NCI-H187 (cell line): ENCODE data around the gene LPP.

Experiments used
- DNase-seq, 2 experiments: peaks; one replicate each; lab custom pipeline; 2025; lab: John Stamatoyannopoulos, UW

Gene LPP

DNA sequence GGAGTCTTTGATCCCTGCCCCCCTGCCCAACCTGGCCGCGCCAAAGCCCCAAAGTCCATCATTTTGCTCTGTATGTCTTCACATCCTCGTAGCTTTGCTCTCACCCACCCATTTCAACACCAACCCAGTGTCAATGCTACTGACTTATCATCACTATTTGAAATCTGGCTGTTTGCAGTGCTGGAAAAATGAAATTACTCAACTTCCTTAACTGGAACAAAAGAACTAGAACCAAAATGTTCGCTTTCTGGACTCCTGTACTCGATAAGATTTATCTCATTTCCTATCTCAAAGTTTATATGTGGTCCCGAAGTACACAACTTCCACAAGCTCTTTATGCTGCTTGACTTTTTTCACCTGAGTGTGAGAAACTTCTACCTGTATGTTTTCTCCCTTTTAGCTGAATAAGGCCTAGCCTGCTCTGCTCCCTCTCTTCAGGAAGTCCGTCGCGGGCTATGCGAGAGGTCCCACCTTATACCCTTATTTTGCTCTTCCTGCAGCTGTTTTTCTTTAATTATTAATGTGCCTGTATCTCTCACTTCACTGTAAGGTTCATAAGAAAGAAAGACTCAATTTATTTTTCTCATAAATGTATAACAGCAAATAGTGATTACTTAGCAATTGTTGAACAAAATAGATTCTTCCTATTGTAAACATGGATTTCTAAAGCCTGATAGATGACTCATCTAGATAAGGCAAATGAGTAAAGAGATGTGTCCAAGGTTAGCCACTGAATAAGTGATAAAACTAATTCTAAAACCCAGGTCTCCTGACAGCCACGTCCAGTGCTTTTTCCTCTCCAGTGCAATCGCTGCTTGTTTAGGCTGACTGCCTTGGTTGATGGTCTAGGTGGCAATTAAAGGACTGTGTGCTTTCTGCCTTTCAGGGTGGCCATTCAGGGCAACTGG lies 553.7 kb downstream of the LPP start:
- no peak for DNase-seq

DNA sequence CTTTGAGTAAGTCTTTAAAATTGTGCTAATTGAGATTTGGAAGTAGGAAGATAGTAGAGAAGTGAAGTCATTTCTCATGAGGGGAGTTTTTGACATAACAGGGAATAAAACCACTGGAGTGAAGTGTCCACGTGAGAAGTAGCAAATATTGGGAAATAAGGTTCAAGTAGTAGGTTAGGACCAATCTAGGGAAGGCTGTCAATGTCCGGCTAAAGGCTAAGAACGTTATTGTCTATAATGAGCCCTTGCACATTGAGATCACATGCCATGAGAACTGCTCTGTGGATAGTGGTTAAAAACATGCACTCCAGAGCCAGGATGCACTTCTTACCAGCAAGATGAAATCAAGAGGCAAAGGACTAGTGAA lies 557.9 kb downstream of the LPP start:
- no peak for DNase-seq

DNA sequence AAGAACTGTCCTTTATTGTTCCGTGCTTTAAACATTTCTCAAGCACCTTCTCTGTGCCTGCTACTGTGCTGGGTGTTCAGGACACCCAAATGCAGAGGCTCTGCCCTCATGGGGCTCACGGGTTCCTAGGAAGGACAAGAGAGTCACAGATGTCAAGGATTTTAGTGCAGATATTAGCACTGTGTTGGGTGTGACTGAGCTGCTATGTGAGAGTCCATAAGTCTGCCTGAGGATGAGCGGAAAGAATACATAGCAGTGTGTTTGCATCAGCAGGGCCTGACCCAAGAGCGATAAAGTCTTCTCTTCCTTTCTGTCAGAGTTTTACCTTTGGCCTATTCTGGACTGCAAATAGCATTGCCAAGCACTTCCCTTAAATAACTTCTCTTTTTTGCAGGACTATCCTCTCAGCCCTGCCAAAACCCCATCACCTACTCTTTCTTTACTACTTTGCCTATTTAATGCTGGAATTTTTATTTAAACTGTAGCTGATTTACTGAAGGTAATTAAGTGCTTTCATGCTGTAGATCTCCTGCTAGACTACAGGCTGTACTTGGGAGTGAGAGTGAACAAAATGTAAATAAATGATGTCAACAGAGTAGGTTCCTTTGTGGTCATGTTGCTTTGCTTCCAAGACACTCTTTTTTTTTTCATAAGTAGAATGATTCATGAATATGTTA lies 558.4 kb downstream of the LPP start:
- no peak for DNase-seq

DNA sequence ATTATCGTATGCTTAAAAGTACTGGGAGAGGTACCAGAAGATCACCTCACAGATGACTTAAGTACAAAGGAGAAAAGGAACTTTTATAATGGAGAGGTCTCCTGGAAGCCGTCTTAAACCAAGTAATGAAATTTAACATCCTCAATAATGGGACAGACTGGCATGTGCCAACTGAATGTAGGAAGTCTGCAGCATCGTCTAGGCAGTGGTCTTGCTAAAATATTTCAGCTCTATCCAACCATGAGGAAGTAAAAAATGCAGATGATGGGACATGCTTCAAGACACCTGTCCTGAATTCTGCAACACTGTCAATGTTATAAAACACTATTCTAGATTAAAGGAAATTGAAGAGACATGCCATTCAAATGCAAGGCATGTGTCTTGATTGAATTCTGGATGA lies 559.0 kb downstream of the LPP start:
- no peak for DNase-seq

DNA sequence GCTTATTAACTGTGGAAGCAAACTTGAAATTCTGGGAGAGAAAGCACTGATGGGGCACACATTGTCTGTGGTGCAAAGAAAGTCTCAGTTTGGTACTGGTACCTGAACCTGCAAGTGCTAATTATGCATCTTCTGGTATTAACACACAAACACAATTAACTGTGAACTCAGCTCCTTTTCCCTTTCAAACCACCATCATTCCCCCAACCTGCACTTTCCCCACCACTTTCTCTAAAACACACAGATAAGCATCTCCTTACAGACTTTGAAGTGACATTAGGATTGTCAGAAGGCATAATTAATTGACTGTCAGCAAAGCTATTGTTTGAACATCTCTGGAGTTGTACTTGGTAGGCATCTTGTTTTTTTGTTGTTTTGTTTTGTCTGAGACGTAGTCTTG lies 565.6 kb downstream of the LPP start:
- DNase-seq: no peak

DNA sequence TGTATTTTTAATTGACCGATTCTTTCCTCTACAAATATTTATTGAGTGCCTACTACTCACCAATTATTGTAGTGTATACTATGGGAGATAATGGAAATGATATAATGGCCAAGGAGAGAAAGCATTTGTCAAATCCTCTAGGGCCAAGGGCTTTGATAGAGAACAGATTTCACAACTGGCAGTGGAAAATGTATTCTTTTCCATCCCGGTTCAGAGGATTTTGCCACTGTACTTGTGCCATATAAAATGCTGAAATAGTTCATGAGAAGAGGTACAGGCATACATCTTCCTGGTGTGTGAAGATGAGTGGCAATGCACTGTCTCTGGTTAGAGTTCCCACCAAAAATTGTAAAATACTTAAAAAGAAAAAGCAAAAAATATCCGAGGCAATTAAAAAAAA lies 566.3 kb downstream of the LPP start:
- no peak for DNase-seq

DNA sequence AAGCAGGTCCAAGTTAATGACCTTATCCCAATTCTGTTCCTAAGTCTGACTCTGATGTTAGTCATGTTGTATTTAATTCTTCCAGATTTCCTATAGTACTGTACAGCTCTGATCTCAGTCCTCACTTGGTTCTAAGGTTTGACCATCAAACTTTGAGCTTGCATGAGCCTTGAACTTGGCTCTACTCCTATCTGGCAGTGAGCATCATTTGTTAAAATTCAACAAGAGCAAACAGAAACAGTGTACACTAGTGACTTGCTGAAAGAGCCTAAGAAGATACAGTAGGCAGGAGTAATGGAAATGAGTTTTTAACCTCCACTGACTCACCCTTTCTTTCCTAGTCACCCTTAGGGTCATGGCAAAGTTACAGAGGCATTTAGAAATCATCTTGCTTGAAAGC lies 566.7 kb downstream of the LPP start:
- no peak for DNase-seq

DNA sequence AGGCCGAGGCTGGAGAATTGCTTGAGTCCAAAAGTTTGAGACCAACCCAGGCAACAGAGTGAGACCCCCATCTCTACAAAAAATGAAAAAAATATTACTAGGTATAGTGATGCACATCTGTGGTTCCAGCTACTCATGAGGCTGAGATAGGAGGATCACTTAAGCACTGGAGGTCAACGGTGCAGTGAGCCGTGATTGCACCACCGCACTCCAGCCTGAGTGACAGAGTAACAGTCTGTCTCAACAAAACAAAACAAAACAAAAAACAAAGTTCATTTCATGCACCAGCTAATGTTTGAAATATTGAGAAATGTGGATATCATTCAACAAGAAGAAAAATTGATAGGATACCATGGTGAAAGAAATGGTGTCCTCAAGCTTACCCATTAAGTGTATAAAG lies 567.4 kb downstream of the LPP start:
- DNase-seq: no peak

DNA sequence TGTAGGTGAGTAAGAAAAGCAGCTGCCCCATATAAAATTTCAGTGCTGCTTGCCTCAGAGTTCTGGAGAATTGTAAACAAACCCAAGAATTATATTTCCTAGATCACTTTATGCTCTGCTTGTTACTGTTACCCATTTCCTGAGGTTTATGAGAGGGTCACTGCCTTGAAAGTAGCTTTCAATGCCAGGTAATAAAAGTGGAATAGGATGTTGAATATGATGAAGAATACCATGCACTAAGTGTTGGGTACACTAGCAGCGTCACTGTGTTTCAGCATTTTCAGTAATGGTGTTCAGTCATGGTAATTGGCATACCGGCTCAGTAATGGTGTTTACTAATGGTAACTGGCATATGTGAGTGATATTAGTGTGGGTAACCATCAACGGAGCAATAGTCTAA lies 568.0 kb downstream of the LPP start:
- no peak for DNase-seq

DNA sequence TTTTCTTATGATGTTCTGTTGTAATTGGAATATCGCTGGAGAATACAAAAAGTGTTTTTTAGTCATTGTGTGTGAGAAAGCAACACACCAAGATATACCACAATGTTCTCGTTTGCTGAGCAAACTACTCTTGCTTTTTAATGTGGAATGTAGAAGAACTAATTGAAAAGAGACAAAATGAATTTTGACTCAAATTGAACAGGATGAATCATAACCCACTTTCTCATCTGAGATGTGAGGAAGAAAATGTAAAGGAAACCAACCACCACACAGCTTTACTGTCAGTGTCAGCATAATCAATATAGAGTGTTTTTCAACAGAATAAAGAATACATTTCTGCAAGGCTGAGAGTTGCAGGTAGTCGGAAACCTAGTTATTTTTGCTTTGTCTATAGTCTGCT lies 569.0 kb downstream of the LPP start:
- DNase-seq: no peak

DNA sequence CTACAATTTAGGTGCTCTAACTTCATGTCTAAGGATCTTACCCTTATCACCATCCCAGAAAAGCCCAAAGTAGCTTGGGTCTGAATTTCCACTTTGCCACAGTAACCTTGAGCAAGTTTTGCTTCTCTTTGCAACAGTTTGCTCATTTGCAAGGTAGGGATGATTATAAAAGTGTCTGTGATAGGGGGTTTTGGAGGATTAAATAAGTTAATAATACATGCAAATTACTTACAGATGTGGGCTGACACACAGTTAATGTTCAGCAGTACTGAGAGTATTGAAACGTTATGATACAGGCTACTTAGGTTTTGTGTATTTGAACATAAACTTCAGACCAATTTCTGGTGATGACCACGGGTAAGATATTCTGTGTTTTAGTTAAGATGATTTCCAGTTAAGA lies 573.1 kb downstream of the LPP start:
- no peak for DNase-seq

DNA sequence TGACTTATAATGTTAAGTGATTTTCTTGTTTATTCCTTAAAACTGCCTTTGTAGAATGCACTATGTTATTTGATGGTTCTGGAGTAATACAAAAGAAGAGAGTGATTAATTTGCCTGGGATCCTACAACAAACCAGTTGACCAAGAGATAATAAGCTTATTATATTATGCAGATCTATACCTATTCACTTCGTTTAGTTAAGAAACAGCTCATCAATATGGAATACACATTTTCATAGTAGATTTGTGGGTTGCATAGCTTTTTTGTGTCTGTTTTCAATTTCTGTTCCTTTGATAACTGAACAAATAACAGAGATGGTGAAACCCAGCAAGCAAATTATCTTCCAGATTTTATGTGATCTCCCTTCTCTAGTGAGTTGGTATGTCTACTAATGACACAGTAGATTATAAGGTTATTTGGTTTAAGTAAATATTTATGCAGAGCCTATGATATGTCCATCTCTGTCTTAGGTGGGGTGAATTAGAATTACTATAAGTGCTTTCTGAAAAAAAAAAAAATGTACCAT lies 574.5 kb downstream of the LPP start:
- DNase-seq: no peak

DNA sequence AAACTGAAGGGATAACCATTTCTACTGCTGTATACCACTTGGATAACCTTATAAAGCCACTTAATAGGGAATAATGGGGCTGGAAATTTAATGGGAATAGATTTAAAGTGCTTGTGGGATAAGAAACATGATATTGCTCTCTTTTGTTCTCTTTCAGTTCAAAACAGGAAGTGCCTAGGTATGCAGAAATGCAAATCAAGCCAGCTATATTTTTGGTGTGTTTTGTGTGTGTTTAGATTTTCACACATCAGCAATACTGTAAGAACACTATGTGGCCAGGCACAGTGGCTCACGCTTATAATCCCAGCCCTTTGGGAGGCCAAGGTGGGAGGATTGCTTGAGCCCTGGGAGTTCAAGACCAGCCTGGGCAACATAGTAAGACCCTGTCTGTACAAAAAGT lies 575.5 kb downstream of the LPP start:
- DNase-seq: no peak

DNA sequence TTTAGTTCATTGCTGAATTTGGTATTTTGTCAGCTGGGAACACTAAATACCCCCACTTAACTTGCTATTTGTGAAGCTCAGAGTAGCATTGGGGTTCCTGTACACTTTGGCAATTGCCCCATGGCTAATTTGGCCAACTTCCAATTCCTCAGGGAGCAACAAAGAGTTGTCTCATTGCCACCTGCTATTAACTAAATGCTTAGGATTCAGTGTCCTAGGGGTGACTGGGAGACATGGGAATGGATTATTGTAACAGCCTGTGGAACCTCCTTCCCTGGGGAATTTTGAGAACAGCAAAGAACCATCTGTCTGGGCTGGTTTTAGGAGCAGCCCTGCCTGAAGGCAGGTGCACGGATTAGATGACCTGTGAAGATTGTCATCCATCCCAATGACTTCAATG lies 580.4 kb downstream of the LPP start:
- DNase-seq: peak in 1 of 2 experiments; percentile 21

DNA sequence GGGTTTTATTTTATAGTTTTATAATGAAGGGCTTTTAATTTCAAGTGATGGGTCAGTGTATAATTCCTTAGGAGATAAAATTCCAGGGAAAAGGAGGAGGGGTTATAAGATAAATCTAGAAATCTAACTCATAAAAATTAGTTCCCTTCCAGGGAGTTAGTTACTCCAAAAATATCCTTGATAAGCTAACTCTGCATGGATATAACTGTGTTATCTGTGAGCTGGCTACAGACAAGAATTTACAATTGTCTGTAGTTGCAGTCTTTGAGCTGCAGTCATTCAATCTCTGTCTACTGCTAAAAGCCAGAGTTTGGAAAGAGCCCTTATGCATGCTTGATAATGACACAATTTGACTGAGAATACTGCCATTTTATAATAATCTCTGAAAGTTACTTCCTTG lies 585.6 kb downstream of the LPP start:
- no peak for DNase-seq

DNA sequence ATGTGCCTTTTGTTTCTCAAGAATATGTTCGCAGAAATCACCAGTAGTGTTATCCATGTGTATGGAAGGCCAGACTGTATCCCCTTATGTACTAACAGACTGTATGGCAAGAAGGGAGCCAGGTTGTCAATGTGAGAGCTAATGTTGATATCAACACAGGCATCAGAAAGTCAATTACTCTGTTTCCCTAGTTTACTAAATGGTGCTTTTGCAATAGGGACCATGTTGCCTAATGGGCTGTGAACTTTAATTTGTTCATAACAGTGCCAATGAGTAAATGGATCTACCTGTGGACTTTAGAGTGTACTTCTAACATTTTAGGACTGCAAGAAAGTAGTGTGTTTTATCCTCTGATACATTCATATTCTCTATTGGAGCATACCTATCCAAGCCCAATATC lies 586.1 kb downstream of the LPP start:
- no peak for DNase-seq

DNA sequence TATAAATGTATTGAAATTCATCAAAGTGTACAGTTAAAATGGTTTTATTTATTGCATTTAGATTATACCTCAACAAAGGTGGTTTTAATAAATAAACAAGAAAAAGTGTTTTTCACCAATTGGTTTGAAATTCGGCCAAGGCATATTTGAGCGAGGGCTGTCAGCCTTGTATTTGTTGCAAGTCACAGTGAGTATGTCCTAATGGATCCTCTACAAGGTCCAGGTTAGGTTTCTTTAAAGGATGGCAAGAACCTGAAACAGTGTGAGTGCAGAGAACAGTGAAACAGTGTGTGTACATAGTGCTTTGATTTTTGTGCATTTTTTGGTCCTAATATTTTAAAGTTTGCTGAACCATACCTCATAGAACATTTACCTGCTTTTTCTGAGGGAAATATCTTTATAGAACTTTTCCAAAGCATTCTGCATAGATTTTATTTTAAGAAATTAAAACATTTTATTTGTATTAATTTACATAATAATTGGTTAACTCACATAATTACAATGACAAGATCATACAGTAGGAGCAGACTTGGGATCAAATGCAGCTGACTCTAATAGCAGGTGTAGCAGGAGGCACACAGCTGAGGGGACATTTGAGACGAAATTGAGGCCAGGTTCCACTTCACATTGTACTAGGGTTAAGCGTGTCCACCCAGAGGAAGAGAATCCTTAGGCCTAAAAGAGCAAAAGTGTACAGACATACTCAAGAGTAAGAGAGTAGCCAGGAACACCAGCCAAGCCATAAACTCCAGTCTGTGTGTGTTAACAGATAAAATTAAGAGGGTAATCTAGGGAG lies 589.0 kb downstream of the LPP start:
- no peak for DNase-seq

DNA sequence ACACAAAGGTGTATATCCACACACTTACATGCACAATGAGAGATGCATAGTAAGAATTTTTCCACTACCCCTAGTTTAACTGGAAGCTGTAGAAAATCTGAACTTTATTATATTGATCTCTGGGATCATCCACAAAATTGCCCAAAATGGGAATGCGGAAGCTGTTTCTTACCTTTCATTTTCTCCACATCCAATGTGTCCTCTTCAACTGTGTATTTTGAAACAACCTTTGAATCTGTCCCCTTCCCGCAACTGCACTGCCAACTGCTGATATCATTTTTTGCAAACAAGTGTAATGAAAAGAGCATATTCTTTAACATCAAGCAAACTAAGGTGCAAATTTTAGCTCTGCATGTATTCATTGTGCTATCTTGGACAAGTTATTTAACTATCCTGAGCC lies 590.2 kb downstream of the LPP start:
- DNase-seq: no peak

DNA sequence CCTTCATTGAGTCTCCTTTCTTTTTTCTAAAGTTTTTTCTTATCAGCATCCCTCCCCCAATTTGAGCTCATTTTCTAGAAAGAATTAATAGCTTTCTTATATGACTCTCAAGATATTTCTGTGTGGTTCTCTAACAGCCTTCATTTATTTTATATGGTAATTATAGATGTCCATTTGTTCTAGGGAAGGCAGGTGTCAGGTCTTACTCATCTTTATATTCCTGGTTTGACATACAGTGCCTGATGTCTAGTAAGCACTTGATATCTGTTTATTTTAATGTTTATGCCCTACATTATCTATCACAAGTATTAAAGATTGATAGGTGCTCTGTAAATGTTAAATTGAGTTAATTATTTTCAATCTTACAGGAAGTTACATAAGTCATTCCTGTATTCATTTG lies 591.1 kb downstream of the LPP start:
- no peak for DNase-seq

DNA sequence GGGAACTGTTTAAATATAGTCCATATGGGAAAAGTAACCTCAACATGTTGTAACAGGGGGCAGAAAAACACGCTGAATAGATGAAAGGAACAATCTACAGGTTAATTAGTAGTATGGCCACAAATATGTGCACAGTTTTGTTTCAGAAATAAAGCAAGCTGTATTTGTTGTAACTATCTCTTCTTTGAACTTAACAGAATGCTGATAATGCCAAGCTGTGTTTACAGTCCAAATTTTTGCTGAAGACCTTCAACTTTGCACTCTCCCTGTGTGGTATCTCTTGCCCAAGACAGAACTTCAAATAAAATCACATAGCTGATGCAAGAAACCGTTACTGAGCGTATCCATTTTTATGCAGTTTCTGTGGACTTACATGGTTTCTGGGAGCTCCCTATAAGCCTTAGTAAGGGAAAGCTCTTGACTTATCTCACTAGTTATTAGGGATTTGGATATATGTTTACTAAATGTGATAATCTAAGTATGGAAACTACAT lies 592.4 kb downstream of the LPP start:
- no peak for DNase-seq

DNA sequence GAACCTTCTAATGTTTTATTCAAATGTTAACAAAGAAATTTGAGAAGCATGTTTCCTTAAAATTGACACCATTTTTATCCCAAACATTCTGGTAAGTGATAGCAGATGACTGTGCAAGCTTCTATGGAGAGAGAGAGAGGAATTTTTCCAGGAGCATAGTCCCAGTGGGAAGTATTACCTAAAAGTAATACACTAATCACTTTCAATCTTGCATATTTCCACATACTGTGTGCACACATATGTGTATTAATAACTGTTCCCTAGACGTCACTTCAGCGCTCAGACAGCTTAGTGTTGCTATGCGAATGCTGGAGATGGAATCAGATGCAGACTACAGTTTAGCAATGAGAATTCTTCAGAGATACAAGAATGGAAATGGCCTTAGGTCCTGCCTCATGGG lies 593.5 kb downstream of the LPP start:
- DNase-seq: no peak

DNA sequence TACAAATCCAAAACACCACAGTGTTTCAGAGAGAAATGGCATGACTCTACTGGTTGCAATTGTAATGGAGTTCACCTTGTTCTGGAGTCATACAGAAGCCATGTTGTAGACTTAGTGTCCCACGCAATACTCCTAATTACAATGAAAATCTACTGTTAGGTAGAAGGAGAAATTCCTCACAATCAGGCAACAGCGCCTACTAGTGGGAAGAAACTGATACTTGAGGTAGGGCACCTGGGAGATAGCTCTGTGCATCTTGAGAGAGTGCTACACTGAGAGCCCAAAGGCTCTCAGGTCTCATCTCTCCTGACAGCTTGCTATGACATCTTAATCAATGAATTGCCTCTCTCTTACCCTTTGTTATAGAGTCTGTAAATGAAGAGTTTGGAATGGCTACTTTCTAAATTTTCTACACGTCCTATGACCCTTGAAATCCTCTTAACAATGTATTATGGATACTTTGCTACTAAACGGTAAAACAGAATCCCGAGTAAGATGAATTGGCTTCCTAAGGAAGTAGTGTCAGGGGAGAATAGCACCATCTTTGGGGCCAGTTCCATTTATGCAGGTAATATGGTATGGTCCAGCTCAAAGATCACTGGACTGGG lies 595.2 kb downstream of the LPP start:
- peak in 1 of 2 experiments; percentile 10 for DNase-seq
